Measurements from ENCODE around the gene MRLN. TPM values are rescaled to one million over a fixed set of nuclear protein-coding genes. Genes with fewer than 3 reads are reported as not detected.

Gene MRLN
- total and polyA plus RNA-seq, 4 donors, result 0.35 to 0.98 (median 0.75) TPM; not detected in 1

GRCh38 chr10:59720377-59720776 lies 32.9 kb downstream of the MRLN start:
- no peak for ATAC-seq (ENCODE audit: insufficient read depth, low FRiP score)
- Histone ChIP-seq H3K27ac (ENCODE audit: low read depth in 1 of 2, low read length in 1 of 2) (no peak overlapping the region), H3K9ac (ENCODE audit: insufficient read depth in 1 of 2, low read length in 2 of 2) (no peak overlapping the region), H3K4me3 (no peak overlapping the region), H3K9me3 (ENCODE audit: control insufficient read depth in 4 of 4, insufficient read depth in 3 of 4, low read length in 3 of 4) (no peaks in the 10 kb centered on the region), H3K36me3 (ENCODE audit: control insufficient read depth in 4 of 4, insufficient read depth in 4 of 4, low read length in 4 of 4) (no peaks in the 10 kb centered on the region), H3K27me3 (ENCODE audit: control insufficient read depth in 3 of 3, insufficient read depth in 3 of 3, low read length in 2 of 3) (no peaks in the 10 kb centered on the region), H3K4me1 (ENCODE audit: control insufficient read depth in 5 of 5, insufficient read depth in 5 of 5, low read length in 5 of 5) (no peaks in the 10 kb centered on the region)
- no peak for TF ChIP-seq CTCF (IDR thresholded peaks at IDR 0.05; ENCODE audit: control extremely low read depth, extremely low read depth)
- no peak for DNase-seq

GRCh38 chr10:59719374-59719773 lies 33.9 kb downstream of the MRLN start:
- TF ChIP-seq CTCF (IDR thresholded peaks at IDR 0.05; ENCODE audit: control extremely low read depth, extremely low read depth), result no peak
- no peaks in the 10 kb centered on the region for H3K27me3 ChIP-seq (ENCODE audit: control insufficient read depth in 3 of 3, insufficient read depth in 3 of 3, low read length in 2 of 3)
- H3K4me1 ChIP-seq (ENCODE audit: control insufficient read depth in 5 of 5, insufficient read depth in 5 of 5, low read length in 5 of 5), result peaks cover 0 to 1% (median 0%) of the 10 kb centered on the region in 5 donors
- WGBS, 2 donors, result 71 to 85% methylated on average over 2 of the region's 2 CpGs
- H3K36me3 ChIP-seq (ENCODE audit: control insufficient read depth in 4 of 4, insufficient read depth in 4 of 4, low read length in 4 of 4), result no peaks in the 10 kb centered on the region
- H3K9me3 ChIP-seq (ENCODE audit: control insufficient read depth in 4 of 4, insufficient read depth in 3 of 4, low read length in 3 of 4), result no peaks in the 10 kb centered on the region
- ATAC-seq (ENCODE audit: insufficient read depth, low FRiP score) (no peak), DNase-seq (no peak)
- no peak overlapping the region for H3K27ac ChIP-seq (ENCODE audit: low read depth in 1 of 2, low read length in 1 of 2)
- no peak overlapping the region for H3K9ac ChIP-seq (ENCODE audit: insufficient read depth in 1 of 2, low read length in 2 of 2)
- H3K4me3 ChIP-seq, result no peak overlapping the region

GRCh38 chr10:59718257-59718656 lies 35.0 kb downstream of the MRLN start:
- DNase-seq (no peak), ATAC-seq (ENCODE audit: insufficient read depth, low FRiP score) (no peak)
- no peak overlapping the region for H3K9ac ChIP-seq (ENCODE audit: insufficient read depth in 1 of 2, low read length in 2 of 2)
- H3K9me3 ChIP-seq (ENCODE audit: control insufficient read depth in 4 of 4, insufficient read depth in 3 of 4, low read length in 3 of 4), result no peaks in the 10 kb centered on the region
- H3K36me3 ChIP-seq (ENCODE audit: control insufficient read depth in 4 of 4, insufficient read depth in 4 of 4, low read length in 4 of 4), result no peaks in the 10 kb centered on the region
- H3K4me1 ChIP-seq (ENCODE audit: control insufficient read depth in 5 of 5, insufficient read depth in 5 of 5, low read length in 5 of 5), result peaks cover 0 to 2% (median 0%) of the 10 kb centered on the region in 5 donors
- H3K27ac ChIP-seq (ENCODE audit: low read depth in 1 of 2, low read length in 1 of 2), result no peak overlapping the region
- no peak for TF ChIP-seq CTCF (IDR thresholded peaks at IDR 0.05; ENCODE audit: control extremely low read depth, extremely low read depth)
- WGBS, 2 donors, result 87 to 91% methylated on average over 2 of the region's 2 CpGs
- H3K27me3 ChIP-seq (ENCODE audit: control insufficient read depth in 3 of 3, insufficient read depth in 3 of 3, low read length in 2 of 3), result no peaks in the 10 kb centered on the region
- no peak overlapping the region for H3K4me3 ChIP-seq

- Histone ChIP-seq H3K27me3 (ENCODE audit: control insufficient read depth in 3 of 3, insufficient read depth in 3 of 3, low read length in 2 of 3) (no peaks in the 10 kb centered on the region), H3K36me3 (ENCODE audit: control insufficient read depth in 4 of 4, insufficient read depth in 4 of 4, low read length in 4 of 4) (no peaks in the 10 kb centered on the region), H3K4me1 (ENCODE audit: control insufficient read depth in 5 of 5, insufficient read depth in 5 of 5, low read length in 5 of 5) (peaks cover 0 to 12% (median 8%) of the 10 kb centered on the region in 5 donors), H3K9me3 (ENCODE audit: control insufficient read depth in 4 of 4, insufficient read depth in 3 of 4, low read length in 3 of 4) (peaks cover 0 to 3% (median 0%) of the 10 kb centered on the region in 4 donors), H3K27ac (ENCODE audit: low read depth in 1 of 2, low read length in 1 of 2) (no peak overlapping the region), H3K4me3 (no peak overlapping the region), H3K9ac (ENCODE audit: insufficient read depth in 1 of 2, low read length in 2 of 2) (no peak overlapping the region)
- DNase-seq, result no peak
- no peak for TF ChIP-seq CTCF (IDR thresholded peaks at IDR 0.05; ENCODE audit: control extremely low read depth, extremely low read depth)
- 85 to 88% methylated on average over 7 of the region's 7 CpGs for WGBS, 2 donors
- ATAC-seq (ENCODE audit: insufficient read depth, low FRiP score), result no peak
Observed at GRCh38 chr10:59713196-59713821, 39.9 kb downstream of the MRLN start.
